Gastroesophageal sphincter (tissue), 4 donors: Measurements from ENCODE around the gene CHD6. TPM values are rescaled to one million over a fixed set of nuclear protein-coding genes. Genes with fewer than 3 reads are reported as not detected.

Experiments used
- ATAC-seq: fragments of 150-250 bp; one replicate; pipeline ENCODE4 v1.9.1; 2016; ENCODE audit warnings: mild to moderate bottlenecking, moderate library complexity
- H3K27ac ChIP-seq, 4 donors: fragments of 200-600 bp; sonication (generic) in 3 of 4; 1 replicate in 3 of 4; 2 replicates in 1 of 4; pipeline ENCODE4 v1.5.1; 2016 to 2019
- H3K27me3 ChIP-seq: fragments of 200-600 bp; sonication (generic); one replicate; pipeline ENCODE4 v1.5.1; 2019
- H3K36me3 ChIP-seq, 2 donors: fragments of 200-600 bp; sonication (generic); one replicate each; pipeline ENCODE4 v1.5.1; 2019; ENCODE audit warnings: control low read depth in 1 of 2
- H3K4me1 ChIP-seq, 3 donors: fragments of 200-600 bp; sonication (generic); 1 replicate in 2 of 3; 2 replicates in 1 of 3; pipeline ENCODE4 v1.5.1; 2016 to 2019; ENCODE audit warnings: control low read depth in 2 of 3
- H3K4me3 ChIP-seq, 2 donors: fragments of 200-600 bp; sonication (generic); one replicate each; pipeline ENCODE4 v1.5.1; 2019; ENCODE audit warnings: mild to moderate bottlenecking in 1 of 2, moderate library complexity in 1 of 2
- H3K9me3 ChIP-seq, 3 donors: fragments of 200-600 bp; sonication (generic); one replicate each; pipeline ENCODE4 v1.5.1; 2017 to 2019; ENCODE audit warnings: control low read depth in 2 of 3
- EP300 ChIP-seq: sonication (generic); formaldehyde crosslinking; IDR thresholded peaks from one replicate; pipeline ENCODE4 v1.6.1; 2017; ENCODE audit warnings: antibody characterized with exemption, mild to moderate bottlenecking
- POLR2A ChIP-seq, 2 donors: fragments of 450-650 bp; IDR thresholded peaks; one replicate each; pipeline ENCODE4 v1.6.1; 2017; ENCODE audit warnings: antibody characterized with exemption in 2 of 2, mild to moderate bottlenecking in 2 of 2, moderate library complexity in 1 of 2
- POLR2AphosphoS5 ChIP-seq: sonication (generic); formaldehyde crosslinking; IDR thresholded peaks from one replicate; pipeline ENCODE4 v1.6.1; 2017; ENCODE audit warnings: antibody characterized with exemption
- WGBS, 2 donors: methylation state at CpG; one replicate each; pipeline ENCODE4 v1.1.5; 2018; ENCODE audit warnings: low coverage in 1 of 2; 5-methylcytosine and 5-hydroxymethylcytosine counted together
- total RNA-seq, 4 donors: library from RNA; depleted of rRNA; stranded (reverse); fragments of >200 nt; gene quantifications; one replicate each; pipeline ENCODE4 v1.1.0, GENCODE V29; 2016
- TF ChIP-seq, protein P1 (sequence below), 4 experiments: fragments of 200-600 bp in 2 of 4; fragments of 450-650 bp in 2 of 4; sonication (generic) in 1 of 4; IDR thresholded peaks; one replicate each; pipeline ENCODE4 v1.5.1; 2017 to 2019; ENCODE audit warnings: antibody characterized with exemption in 4 of 4, mild to moderate bottlenecking in 2 of 4, moderate library complexity in 2 of 4

Gene CHD6
- total RNA-seq, 4 donors from 2014 or later = 37.4 to 58.3 (median 40.4) TPM

DNA sequence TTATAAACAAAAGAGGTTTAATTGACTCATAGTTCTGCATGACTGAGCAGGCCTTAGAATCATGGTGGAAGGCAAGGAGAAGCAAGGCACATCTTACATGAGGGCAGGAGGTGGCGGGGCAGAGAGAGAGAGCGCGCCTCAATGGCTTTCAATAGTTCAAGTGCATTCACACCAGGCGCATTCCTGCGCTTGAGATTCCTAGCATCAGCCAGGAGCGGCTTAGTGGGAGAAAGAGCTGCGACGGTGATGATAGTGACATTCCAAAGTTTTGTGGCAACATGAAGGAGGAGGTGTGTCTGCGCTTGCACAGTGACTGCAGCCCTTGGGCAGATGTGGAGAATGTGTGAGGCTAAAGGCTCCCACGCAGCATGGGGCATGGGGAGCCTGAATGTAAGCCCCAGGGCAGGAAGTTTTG is 226.6 kb downstream of the CHD6 start:
- H3K9me3 ChIP-seq = no peaks in the 10 kb centered on the region
- H3K27me3 ChIP-seq = no peaks in the 10 kb centered on the region
- WGBS, 2 donors = 93 to 96% methylated on average over 6 to 8 of the region's 10 CpGs
- H3K36me3 ChIP-seq = no peaks in the 10 kb centered on the region
- peak overlapping the region in 2 of 4 donors; percentile 63 to 67 for H3K27ac ChIP-seq
- TF ChIP-seq POLR2A (IDR thresholded peaks at IDR 0.05) = no peak
- no peak for TF ChIP-seq POLR2AphosphoS5
- TF ChIP-seq, protein P1, sequence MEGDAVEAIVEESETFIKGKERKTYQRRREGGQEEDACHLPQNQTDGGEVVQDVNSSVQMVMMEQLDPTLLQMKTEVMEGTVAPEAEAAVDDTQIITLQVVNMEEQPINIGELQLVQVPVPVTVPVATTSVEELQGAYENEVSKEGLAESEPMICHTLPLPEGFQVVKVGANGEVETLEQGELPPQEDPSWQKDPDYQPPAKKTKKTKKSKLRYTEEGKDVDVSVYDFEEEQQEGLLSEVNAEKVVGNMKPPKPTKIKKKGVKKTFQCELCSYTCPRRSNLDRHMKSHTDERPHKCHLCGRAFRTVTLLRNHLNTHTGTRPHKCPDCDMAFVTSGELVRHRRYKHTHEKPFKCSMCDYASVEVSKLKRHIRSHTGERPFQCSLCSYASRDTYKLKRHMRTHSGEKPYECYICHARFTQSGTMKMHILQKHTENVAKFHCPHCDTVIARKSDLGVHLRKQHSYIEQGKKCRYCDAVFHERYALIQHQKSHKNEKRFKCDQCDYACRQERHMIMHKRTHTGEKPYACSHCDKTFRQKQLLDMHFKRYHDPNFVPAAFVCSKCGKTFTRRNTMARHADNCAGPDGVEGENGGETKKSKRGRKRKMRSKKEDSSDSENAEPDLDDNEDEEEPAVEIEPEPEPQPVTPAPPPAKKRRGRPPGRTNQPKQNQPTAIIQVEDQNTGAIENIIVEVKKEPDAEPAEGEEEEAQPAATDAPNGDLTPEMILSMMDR (IDR thresholded peaks at IDR 0.05) = no peak
- no peak for TF ChIP-seq EP300
- no peak for ATAC-seq
- peaks cover 0 to 61% (median 30%) of the 10 kb centered on the region in 3 donors for H3K4me1 ChIP-seq
- no peak overlapping the region for H3K4me3 ChIP-seq

DNA sequence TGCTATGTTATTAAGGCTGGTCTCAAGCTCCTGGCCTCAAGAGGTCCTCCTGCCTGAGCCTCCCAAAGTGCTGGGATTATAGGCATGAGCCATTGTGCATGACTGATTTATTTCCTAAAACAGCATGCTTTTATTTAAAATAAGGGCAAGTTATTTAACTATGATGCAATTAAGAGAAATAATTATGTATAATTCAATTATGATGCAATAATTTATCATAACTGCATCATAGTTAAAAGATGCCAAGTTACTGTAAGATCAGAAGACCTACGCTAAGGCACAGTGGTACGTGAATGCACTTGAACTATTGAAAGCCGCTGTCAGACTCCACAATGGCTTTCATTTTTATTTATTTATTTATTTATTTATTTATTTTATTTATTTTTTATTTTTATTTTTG is 227.3 kb downstream of the CHD6 start:
- WGBS, 2 donors = 96 to 98% methylated on average over 3 of the region's 3 CpGs
- TF ChIP-seq EP300 (no peak), POLR2A (IDR thresholded peaks at IDR 0.05) (no peak), POLR2AphosphoS5 (no peak)
- TF ChIP-seq, protein P1 (IDR thresholded peaks at IDR 0.05) = no peak
- Histone ChIP-seq H3K27ac (no peak overlapping the region), H3K4me1 (peaks cover 0 to 59% (median 26%) of the 10 kb centered on the region in 3 donors), H3K4me3 (no peak overlapping the region), H3K9me3 (no peaks in the 10 kb centered on the region), H3K27me3 (no peaks in the 10 kb centered on the region), H3K36me3 (no peaks in the 10 kb centered on the region)
- ATAC-seq = no peak

DNA sequence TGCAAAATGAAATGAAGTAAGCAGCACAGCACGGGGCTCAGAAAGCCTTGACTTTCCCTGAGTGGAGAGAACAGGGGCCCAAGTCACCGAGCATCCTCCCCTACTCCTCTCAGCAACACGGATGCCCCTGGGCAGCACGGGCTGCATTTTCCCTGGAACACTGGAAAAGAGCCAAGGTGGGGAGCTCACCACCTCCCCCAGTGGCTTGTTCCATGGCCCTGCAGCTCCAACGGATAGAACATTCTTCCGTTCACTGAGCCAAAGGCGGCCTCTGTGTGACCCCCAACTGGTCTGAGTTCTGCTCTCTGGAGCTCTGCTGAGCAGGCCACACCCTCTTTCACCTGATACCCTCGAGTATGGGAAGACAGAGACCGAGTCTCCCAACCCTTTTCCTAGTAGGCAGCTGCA is 230.7 kb downstream of the CHD6 start:
- TF ChIP-seq EP300 (no peak), POLR2A (IDR thresholded peaks at IDR 0.05) (no peak), POLR2AphosphoS5 (no peak)
- TF ChIP-seq, protein P1 (IDR thresholded peaks at IDR 0.05) = no peak
- H3K36me3 ChIP-seq = no peaks in the 10 kb centered on the region
- peak; percentile 25 for ATAC-seq
- H3K9me3 ChIP-seq = no peaks in the 10 kb centered on the region
- WGBS, 2 donors = 0 to 60% methylated on average over 2 to 3 of the region's 9 CpGs
- H3K27ac ChIP-seq = no peak overlapping the region
- no peaks in the 10 kb centered on the region for H3K27me3 ChIP-seq
- peaks cover 0 to 24% (median 12%) of the 10 kb centered on the region in 3 donors for H3K4me1 ChIP-seq
- no peak overlapping the region for H3K4me3 ChIP-seq

DNA sequence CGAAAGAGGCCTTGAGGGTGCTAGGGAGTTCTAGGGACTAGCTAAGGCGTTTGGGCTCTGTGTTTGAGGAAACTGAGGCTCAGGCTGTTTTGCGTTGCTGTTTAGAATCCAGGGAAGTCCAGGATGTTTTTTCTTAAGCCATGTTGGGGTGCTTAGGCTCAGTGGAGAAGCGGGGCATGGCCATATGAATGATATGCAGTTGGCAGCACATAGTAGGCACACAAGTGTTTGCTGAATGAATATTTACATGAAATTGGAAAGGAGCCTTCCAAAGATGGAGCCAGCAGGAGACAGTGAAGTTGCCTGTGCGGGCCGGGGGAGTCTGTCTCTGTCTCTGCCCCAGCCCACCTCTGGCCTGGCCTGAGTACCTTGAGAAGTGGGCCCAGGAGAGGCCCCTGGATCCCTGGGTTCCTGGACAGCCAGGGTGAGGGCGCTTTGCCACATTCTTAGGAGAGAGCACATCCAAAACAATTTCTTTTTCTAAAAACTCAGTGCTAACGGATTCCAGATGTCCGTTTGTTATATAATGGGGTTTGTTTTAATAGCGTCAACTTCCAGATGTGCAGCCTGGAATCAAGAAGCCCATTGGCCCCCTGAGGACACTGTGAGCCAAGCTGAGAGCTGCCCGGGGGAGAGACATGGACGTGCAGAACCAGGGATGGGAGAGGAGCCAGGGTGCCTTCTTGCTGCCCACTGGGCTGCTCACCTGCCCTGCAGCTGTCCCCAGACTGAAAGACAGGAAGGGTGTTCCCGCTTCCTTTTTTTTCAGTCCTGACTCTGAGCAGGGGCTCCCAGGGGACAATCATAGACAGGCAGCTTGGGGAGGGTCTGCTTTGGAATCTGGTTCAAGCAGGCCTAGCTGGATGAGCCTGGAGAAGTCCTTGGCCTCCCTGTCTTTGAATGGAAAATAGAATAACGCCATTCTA is 231.4 kb downstream of the CHD6 start:
- no peaks in the 10 kb centered on the region for H3K27me3 ChIP-seq
- peaks cover 0 to 17% (median 8%) of the 10 kb centered on the region in 3 donors for H3K4me1 ChIP-seq
- no peaks in the 10 kb centered on the region for H3K9me3 ChIP-seq
- H3K27ac ChIP-seq = no peak overlapping the region
- TF ChIP-seq, protein P1 (IDR thresholded peaks at IDR 0.05) = no peak
- TF ChIP-seq POLR2AphosphoS5 (no peak), POLR2A (IDR thresholded peaks at IDR 0.05) (no peak), EP300 (no peak)
- WGBS, 2 donors = 55 to 86% methylated on average over 5 of the region's 14 CpGs
- no peaks in the 10 kb centered on the region for H3K36me3 ChIP-seq
- peak; percentile 50 for ATAC-seq
- H3K4me3 ChIP-seq = no peak overlapping the region
